AG09309 (cell line): ENCODE measurements around the gene NACA.
"Not testable (repeated sequence)": the region's sequence is repeated elsewhere in the genome, so short reads cannot be mapped to it uniquely, and the experiment has no call there.

Experiments
- DNase-seq: peaks from one replicate; pipeline ENCODE4 v3.0.0-alpha.2; 2010; ENCODE audit warnings: low read depth
- H3K4me3 ChIP-seq: 2 replicates; pipeline ENCODE4 v1.5.1; 2011; ENCODE audit warnings: mild to moderate bottlenecking, low read depth, low read length, moderate library complexity; ENCODE audit not compliant: control insufficient read depth
- TF ChIP-seq, protein P1 (sequence below): IDR thresholded peaks from 2 replicates; pipeline ENCODE4 v1.5.1; 2011; ENCODE audit warnings: mild to moderate bottlenecking, low read depth, low read length, inconsistent platforms; ENCODE audit not compliant: insufficient read depth, control insufficient read depth; ENCODE audit errors: missing control alignments

NACA gene

DNA sequence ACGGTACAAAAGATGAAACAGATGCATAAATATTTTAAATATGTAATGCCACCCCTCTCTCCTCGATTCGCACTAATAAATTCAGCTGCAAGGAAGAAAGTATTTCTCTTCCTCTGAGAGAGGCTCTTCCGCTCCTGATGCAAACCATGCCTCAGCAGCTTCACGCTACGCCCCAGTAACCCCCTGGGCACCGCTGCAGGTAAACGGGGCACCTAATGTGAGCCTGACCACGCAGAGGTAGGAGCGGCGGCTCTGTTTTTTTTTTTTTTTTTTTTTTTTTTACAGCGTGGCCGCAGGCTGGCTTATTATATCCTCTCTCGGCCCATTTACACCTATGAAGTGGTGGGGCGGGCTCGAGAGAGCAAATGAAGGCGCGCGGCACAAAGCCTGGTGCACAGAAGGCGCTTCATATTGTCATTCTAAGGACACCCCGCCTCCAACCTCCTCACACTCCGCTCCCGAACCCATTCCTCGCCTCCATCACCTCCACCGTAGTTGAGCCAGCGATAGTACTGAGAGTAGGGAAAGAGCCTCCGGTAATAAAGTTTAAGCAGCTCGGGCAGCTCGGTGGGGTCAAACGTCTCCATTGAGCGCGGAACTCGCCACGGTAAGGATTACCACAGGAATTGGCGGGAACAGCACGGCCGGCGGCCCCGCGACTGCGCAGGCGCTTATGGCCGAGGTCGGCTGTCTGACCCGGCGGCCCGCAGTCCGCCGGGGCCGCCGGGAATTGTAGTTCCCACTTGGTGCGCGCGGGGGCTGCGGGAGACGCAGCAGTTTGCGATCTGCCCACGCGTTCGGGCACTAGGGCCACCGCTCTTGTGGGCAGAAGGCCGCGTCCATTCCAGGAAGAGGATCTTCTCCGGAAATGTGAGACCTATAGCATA lies 26.9 kb upstream of the NACA start, which contains the start of gene PRIM1:
Gene PRIM1 (minus strand): TSS at position 612 of the 887 bp plus-strand sequence. CDS start 25 bp downstream, at position 587.
- DNase-seq, result no peak
- TF ChIP-seq, protein P1, sequence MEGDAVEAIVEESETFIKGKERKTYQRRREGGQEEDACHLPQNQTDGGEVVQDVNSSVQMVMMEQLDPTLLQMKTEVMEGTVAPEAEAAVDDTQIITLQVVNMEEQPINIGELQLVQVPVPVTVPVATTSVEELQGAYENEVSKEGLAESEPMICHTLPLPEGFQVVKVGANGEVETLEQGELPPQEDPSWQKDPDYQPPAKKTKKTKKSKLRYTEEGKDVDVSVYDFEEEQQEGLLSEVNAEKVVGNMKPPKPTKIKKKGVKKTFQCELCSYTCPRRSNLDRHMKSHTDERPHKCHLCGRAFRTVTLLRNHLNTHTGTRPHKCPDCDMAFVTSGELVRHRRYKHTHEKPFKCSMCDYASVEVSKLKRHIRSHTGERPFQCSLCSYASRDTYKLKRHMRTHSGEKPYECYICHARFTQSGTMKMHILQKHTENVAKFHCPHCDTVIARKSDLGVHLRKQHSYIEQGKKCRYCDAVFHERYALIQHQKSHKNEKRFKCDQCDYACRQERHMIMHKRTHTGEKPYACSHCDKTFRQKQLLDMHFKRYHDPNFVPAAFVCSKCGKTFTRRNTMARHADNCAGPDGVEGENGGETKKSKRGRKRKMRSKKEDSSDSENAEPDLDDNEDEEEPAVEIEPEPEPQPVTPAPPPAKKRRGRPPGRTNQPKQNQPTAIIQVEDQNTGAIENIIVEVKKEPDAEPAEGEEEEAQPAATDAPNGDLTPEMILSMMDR, result no peak
- peak within 1 kb of the TSS; percentile 97 for H3K4me3 ChIP-seq

DNA sequence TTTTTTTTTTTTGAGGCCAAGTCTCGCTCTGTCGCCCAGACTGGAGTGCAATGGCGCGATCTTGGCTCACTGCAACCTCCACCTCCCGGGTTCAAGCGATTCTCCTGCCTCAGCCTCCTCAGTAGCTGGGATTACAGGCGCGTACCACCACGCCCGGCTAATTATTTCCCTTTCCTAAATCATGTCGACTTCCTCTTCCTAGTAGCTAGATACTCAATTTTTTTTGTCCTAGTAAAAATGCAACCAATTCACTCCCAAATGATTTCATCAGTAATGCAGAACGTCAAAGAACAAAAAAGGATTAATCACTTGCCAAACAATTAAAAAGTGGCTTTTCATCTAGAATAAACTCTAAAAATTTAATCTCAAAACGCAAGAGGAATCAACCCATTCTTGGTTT lies 25.5 kb upstream of the NACA start:
- H3K4me3 ChIP-seq, result not testable (repeated sequence)

DNA sequence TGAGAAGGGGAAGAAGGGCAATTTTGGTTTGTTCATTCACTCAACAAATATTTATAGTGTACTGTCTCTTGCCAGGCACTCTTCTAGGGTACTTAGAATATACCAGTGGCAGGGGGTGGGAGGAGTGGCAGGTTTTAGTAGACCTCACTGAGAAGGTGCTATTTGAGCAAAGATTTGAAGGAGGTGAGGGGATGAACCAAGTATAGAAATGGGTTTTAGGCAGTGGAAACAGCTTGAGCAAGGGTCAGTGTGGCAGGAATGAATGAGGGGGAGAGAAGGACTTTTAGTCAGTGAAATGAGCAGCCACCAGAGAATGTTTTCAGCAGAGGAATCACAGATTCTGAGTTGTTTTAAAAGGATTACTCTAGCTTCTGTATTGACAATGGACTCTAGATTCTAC lies 24.8 kb upstream of the NACA start:
- TF ChIP-seq, protein P1, result no peak
- no peak overlapping the region for H3K4me3 ChIP-seq
- DNase-seq, result no peak

More for the DNA sequence above, 25.5 kb upstream of the NACA start:
- not testable (repeated sequence) for DNase-seq

DNA sequence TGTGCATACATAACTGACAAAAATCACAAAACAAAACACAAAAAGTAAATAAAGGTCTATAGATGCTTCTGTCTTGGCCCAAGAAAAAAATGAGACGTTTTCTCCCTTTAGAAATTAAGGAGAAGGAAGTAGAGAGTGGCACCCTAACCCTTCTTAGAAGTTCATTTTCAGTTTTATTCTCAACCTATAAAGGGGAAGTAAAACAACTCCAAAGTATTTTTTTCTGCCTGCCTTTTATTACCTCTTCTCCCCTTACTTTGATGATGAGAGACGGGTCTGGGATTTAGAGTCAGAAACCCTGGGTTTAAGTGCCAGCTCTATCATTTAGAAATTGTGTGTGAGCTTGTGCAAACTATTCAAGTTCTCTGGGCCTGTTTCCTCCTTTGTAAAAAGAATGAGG lies 24.3 kb upstream of the NACA start:
- TF ChIP-seq, protein P1, result no peak
- H3K4me3 ChIP-seq, result no peak overlapping the region
- no peak for DNase-seq

DNA sequence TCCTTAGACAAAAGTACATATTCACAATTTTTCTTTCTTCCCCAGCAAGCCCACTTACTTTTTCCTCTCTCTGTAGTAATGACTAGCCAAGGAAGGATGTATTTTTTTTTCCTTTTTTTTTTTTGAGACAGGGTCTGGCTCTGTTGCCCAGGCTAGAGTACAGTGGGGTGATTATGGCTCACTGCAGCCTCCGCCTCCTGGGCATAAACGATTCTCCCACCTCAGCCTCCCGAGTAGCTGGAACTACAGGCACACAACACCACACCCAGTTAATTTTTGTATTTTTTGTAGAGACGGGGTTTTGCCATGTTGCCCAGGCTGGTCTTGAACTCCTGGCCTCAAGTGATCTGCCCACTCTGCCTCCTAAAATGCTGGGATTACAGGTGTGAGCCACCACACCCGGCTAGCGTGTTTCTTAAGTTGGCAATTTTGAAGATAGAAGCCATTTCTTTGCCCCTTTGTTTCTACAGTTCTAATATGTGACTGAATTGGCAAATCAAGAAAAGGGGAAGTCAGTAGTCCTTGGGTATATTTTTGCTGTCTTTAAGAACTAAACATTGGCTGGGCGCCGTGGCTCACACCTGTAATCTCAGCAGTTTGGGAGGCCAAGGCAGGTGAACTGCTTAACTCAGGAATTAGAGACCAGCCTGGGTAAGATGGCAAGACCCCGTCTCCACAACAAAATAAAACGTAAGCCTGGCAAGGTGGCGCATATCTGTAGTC lies 3.2 kb upstream of the NACA start:
- DNase-seq, result no peak
- no peak overlapping the region for H3K4me3 ChIP-seq
- TF ChIP-seq, protein P1, result no peak

DNA sequence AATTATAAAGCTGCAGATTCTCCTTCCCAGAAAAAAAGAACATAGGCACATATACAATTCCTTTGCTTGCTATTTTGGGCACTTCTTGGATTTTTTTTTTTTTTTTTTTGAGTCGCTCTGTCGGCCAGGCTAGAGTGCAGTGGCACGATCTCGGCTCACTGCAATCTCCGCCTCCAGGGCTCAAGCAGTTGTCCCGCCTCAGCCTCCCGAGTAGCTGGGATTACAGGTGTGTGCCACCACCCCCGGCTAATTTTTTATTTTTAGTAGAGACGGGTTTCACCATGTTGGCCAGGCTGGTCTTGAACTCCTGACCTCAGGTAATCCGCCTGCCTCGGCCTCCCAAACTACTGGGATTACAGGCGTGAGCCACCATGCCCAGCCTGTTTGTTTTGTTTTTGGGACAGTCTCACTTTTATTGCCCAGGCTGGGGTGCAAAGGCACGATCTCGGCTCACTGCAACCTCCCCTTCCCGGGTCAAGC lies 1.1 kb upstream of the NACA start:
- DNase-seq, H3K4me3 ChIP-seq: not testable (repeated sequence)

DNA sequence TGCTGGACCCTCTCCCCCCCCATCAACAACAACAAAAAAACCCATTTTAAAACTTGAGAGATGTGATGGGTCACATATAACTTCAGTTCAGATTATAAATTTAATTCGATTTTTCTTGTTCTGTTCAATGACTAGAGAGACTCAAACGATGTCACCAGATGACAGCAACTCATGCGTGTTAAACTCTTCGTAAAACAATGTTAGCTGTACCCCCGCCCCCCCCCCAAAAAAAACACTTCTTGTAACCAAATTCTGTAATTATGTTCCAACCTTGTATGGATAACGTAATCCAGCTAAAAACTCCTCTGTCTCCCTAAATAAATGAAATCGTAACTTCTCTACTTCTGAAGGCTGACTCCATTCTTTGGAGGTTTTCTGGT lies 614 bp upstream of the NACA start:
- DNase-seq, result no peak
- H3K4me3 ChIP-seq, result peak overlapping the region; percentile 88
- TF ChIP-seq, protein P1, result no peak
